Measurements from ENCODE around the gene TMEM81. TPM values are rescaled to one million over a fixed set of nuclear protein-coding genes. Genes with fewer than 3 reads are reported as not detected.

TMEM81 gene
- total and polyA plus RNA-seq, 2 of the 8 experiments (the other 6 are each of a cell fraction or from before 2014, with no cell fraction given): 2.1 to 5.9 TPM

DNA sequence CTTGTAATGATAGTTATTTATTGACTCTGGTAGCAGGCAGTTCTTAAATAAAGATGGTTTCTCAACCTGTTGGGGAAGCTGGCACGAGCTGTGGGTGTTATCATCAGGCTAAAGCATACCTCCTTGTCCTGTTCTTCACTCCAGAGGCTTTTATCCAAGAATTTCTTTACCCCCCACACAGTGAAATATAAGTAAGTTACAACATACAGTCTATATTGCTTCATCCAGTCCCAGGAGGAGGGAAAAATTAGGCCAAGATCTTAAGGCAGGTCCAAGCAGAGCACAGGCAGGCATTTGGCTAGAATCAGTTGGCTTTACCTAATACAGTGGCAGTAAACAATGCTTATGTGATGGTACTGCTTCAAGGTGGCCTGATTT lies 6.3 kb downstream of the TMEM81 start:
- POLR2A ChIA-PET (ENCODE audit: partially characterized antibody): interaction anchor here (1.6 kb wide), 1 partner anchor 13 kb away, joined by 3 read pairs; no protein-coding TSS in a partner anchor
- no peak for TF ChIP-seq KDM1A (IDR thresholded peaks at IDR 0.05; ENCODE audit: borderline replicate concordance, low read length)
- TF ChIP-seq GTF2F1 (IDR thresholded peaks at IDR 0.05; ENCODE audit: borderline replicate concordance, low read depth, low read length): no peak
- no peak for TF ChIP-seq ZNF274 (IDR thresholded peaks at IDR 0.05; ENCODE audit: borderline replicate concordance, extremely low read depth, low read length)

More for the DNA sequence above, 6.3 kb downstream of the TMEM81 start:
- Histone ChIP-seq H3K4me1 (replicated peaks in 1 of 4; ENCODE audit: control insufficient read depth in 3 of 4, insufficient read depth in 4 of 4, low read length in 3 of 4) (no peaks in the 10 kb centered on the region), H2BK12ac (ENCODE audit: low read depth, low read length) (no peak overlapping the region), H3K23ac (ENCODE audit: insufficient read length) (no peak overlapping the region), H2BK120ac (replicated peaks; ENCODE audit: low read depth, low read length) (no peak overlapping the region), H4K91ac (replicated peaks; ENCODE audit: insufficient read length, low read length) (no peak overlapping the region), H2AK5ac (ENCODE audit: low read depth, low read length) (no peak overlapping the region), H4K8ac (ENCODE audit: extremely low read depth, insufficient read depth, low read length) (no peak overlapping the region), H3K18ac (ENCODE audit: extremely low read depth, low read length) (no peak overlapping the region), H4K5ac (ENCODE audit: insufficient read length, low read depth, low read length) (no peak overlapping the region), H3K9me3 (ENCODE audit: insufficient read depth in 2 of 2, low read depth in 1 of 2, low read length in 1 of 2) (no peaks in the 10 kb centered on the region), H3K36me3 (ENCODE audit: control insufficient read depth in 2 of 4, insufficient read depth in 4 of 4, low read length in 3 of 4) (no peaks in the 10 kb centered on the region), H3K4me3 (ENCODE audit: extremely low read depth in 1 of 4, insufficient read depth in 2 of 4, low read depth in 3 of 4, low read length in 4 of 4) (no peak overlapping the region), H3K27ac (ENCODE audit: low read depth, low read length) (no peak overlapping the region), H3K9ac (replicated peaks in 1 of 4; ENCODE audit: extremely low read depth in 1 of 4, low read depth in 3 of 4, low read length in 3 of 4) (no peak overlapping the region), H3K56ac (replicated peaks; ENCODE audit: insufficient read length, low read depth, low read length) (no peak overlapping the region), H2BK15ac (ENCODE audit: low read length) (no peak overlapping the region), H2AFZ (ENCODE audit: low read length) (no peak overlapping the region), H3K23me2 (ENCODE audit: low read depth, low read length) (no peaks in the 10 kb centered on the region), H3K4ac (replicated peaks; ENCODE audit: insufficient read length, low read depth, low read length) (no peak overlapping the region), H3K79me1 (ENCODE audit: low read depth, low read length) (no peaks in the 10 kb centered on the region), H2BK5ac (ENCODE audit: low read depth, low read length) (no peak overlapping the region), H4K20me1 (replicated peaks in 1 of 2; ENCODE audit: control insufficient read depth in 1 of 2, insufficient read depth in 2 of 2, low read length in 2 of 2) (no peaks in the 10 kb centered on the region), H3K79me2 (ENCODE audit: control insufficient read depth in 1 of 2, insufficient read depth in 2 of 2, low read length in 2 of 2) (no peaks in the 10 kb centered on the region), H3K14ac (ENCODE audit: insufficient read length) (no peak overlapping the region), H3K4me2 (ENCODE audit: insufficient read depth in 1 of 2, low read depth in 2 of 2, low read length in 2 of 2) (no peak overlapping the region), H2BK20ac (ENCODE audit: low read length) (no peak overlapping the region), H3K27me3 (replicated peaks in 1 of 4; ENCODE audit: control insufficient read depth in 3 of 4, extremely low read depth in 1 of 4, insufficient read depth in 3 of 4, low read length in 3 of 4) (no peaks in the 10 kb centered on the region)
- CTCF ChIA-PET (ENCODE audit: partially characterized antibody): interaction anchor here (1.2 to 38.9 kb wide), 7 partner anchors 9 to 178 kb away, joined by 3 to 1336 read pairs (median 4); no protein-coding TSS in a partner anchor
- DNase-seq (ENCODE audit: low read depth in 1 of 2, low spot score in 2 of 2): no peak
- WGBS, 2 experiments (ENCODE audit: extremely low coverage in 1 of 2, insufficient coverage in 1 of 2, insufficient read length in 1 of 2, insufficient replicate concordance in 2 of 2, low coverage in 1 of 2, low lambda C conversion rate in 2 of 2, missing lambda C conversion rate in 1 of 2): 92% methylated on average over 1 of the region's 1 CpG; no CpG with 5 or more reads in 1 of the 2 experiments
- FAIRE-seq: no peak
